HCT116 (cell line): Measurements from ENCODE around the gene ZNF620.
"Not testable (repeated sequence)": the region's sequence is repeated elsewhere in the genome, so short reads cannot be mapped to it uniquely, and the experiment has no call there.

Experiments used
- CTCF ChIP-seq, 3 experiments: fragments of 200-600 bp in 1 of 3; sonication (generic) in 1 of 3; IDR thresholded peaks in 2 of 3; conservative IDR thresholded peaks in 1 of 3; 2 replicates each; pipeline ENCODE4 v1.5.1; 2012 to 2017; ENCODE audit warnings: low read depth in 2 of 3, low read length in 2 of 3, antibody characterized with exemption in 1 of 3, borderline replicate concordance in 1 of 3, control low read depth in 1 of 3, mild to moderate bottlenecking in 1 of 3, mixed read lengths in 1 of 3, mixed run types in 1 of 3, moderate library complexity in 1 of 3; ENCODE audit not compliant: insufficient read depth in 1 of 3
- EZH2 ChIP-seq: fragments of 200-600 bp; sonication (generic); IDR thresholded peaks from 2 replicates; pipeline ENCODE4 v1.6.1; 2017; ENCODE audit warnings: antibody characterized with exemption, mixed run types
- RAD21 ChIP-seq: IDR thresholded peaks from 2 replicates; pipeline ENCODE4 v1.6.1; 2012; ENCODE audit warnings: low read depth, mild to moderate bottlenecking
- TCF7L2 ChIP-seq: IDR thresholded peaks from 2 replicates; pipeline ENCODE4 v1.7.0; 2011; ENCODE audit warnings: borderline replicate concordance, inconsistent platforms; ENCODE audit not compliant: insufficient read depth, insufficient read length; ENCODE audit errors: extremely low read depth
- YY1 ChIP-seq: IDR thresholded peaks from 2 replicates; pipeline ENCODE4 v1.6.1; 2011; ENCODE audit warnings: low read length, low read depth, moderate library complexity, mild to moderate bottlenecking; ENCODE audit not compliant: insufficient replicate concordance; ENCODE audit errors: extremely low read depth

GRCh38 chr3:40460481-40460880 lies 45.4 kb upstream of the ZNF620 start:
- not testable (repeated sequence) for TF ChIP-seq RAD21; CTCF (IDR thresholded peaks at IDR 0.05 in 2 of 3, conservative IDR thresholded peaks at IDR 0.05 in 1 of 3; ENCODE audit: borderline replicate concordance in 1 of 3, insufficient read depth in 1 of 3, low read depth in 2 of 3, low read length in 2 of 3); TCF7L2; EZH2; YY1
